Endothelial cell of umbilical vein (primary cell): Measurements from ENCODE around the gene GFI1B. TPM values are rescaled to one million over a fixed set of nuclear protein-coding genes. Genes with fewer than 3 reads are reported as not detected.
"Not testable (repeated sequence)": the region's sequence is repeated elsewhere in the genome, so short reads cannot be mapped to it uniquely, and the experiment has no call there.

ENCODE experiments used
- BruUV-seq: library from RNA; stranded (reverse); fragments of 400-500 nt; replicated peaks from 2 replicates; lab custom pipeline; 2021; lab: Mats Ljungman, UMichigan
- CTCF ChIA-PET: fragments of 300-600, 350-600 bp; sonication (Branson Sonifier 250); formaldehyde crosslinking; loops from one replicate; lab custom pipeline; 2021; ENCODE audit warnings: antibody characterized with exemption, inconsistent platforms; lab: Charles Lee
- POLR2A ChIA-PET: fragments of 300-600, 350-600 bp; sonication (Branson Sonifier 250); formaldehyde crosslinking; loops from one replicate; lab custom pipeline; 2021; ENCODE audit warnings: antibody characterized with exemption, inconsistent platforms; lab: Charles Lee
- DNase-seq: peaks from one replicate; pipeline ENCODE4 v3.0.0-alpha.2; 2011; ENCODE audit warnings: low read depth, low spot score
- FAIRE-seq: peaks from 2 replicates; lab custom pipeline; 2011; peaks lifted over from hg19 to GRCh38; lab: Jason Lieb, UNC
- H2AFZ ChIP-seq: 2 replicates; pipeline ENCODE4 v1.6.0; 2012; ENCODE audit warnings: low read depth, low read length, control low read depth, inconsistent platforms
- H3K27ac ChIP-seq: 2 replicates; pipeline ENCODE4 v1.5.1; 2011; ENCODE audit warnings: low read depth, mild to moderate bottlenecking, control low read depth, low read length, moderate library complexity; ENCODE audit not compliant: insufficient read depth
- H3K27me3 ChIP-seq, 2 experiments: 2 replicates each; pipeline versions ENCODE4 v1.6.0 to v1.6.1; 2011; ENCODE audit warnings: low read length in 2 of 2, mixed read lengths in 1 of 2; ENCODE audit not compliant: control insufficient read depth in 2 of 2, insufficient read depth in 2 of 2
- H3K36me3 ChIP-seq, 2 experiments: 2 replicates in 1 of 2; 3 replicates in 1 of 2; pipeline ENCODE4 v1.5.1; 2011; ENCODE audit warnings: low read length in 2 of 2, mild to moderate bottlenecking in 1 of 2, moderate library complexity in 1 of 2; ENCODE audit not compliant: control insufficient read depth in 2 of 2, insufficient read depth in 2 of 2; ENCODE audit errors: extremely low read depth in 1 of 2
- H3K4me1 ChIP-seq: 3 replicates; pipeline ENCODE4 v1.5.1; 2011; ENCODE audit warnings: mild to moderate bottlenecking, low read length; ENCODE audit not compliant: control insufficient read depth, insufficient read depth; ENCODE audit errors: extremely low read depth
- H3K4me2 ChIP-seq: 2 replicates; pipeline ENCODE4 v1.6.1; 2011; ENCODE audit warnings: low read length, control low read depth, mixed read lengths; ENCODE audit not compliant: insufficient read depth
- H3K4me3 ChIP-seq, 3 experiments: fragments of 200-600 bp in 1 of 3; sonication (generic), shearing (Covaris generic) in 1 of 3; replicated peaks in 1 of 3; 2 replicates each; pipeline ENCODE4 v1.5.1; 2011 to 2016; ENCODE audit warnings: control low read depth in 3 of 3, low read length in 3 of 3, mild to moderate bottlenecking in 2 of 3, inconsistent platforms in 1 of 3, low read depth in 1 of 3, moderate library complexity in 1 of 3; ENCODE audit not compliant: insufficient read depth in 1 of 3
- H3K79me2 ChIP-seq: 2 replicates; pipeline ENCODE4 v1.6.0; 2012; ENCODE audit warnings: low read length, inconsistent platforms; ENCODE audit not compliant: control insufficient read depth, insufficient read depth
- H3K9ac ChIP-seq: replicated peaks from 2 replicates; pipeline ENCODE3; 2011; ENCODE audit warnings: low read length, control low read depth; ENCODE audit not compliant: insufficient read depth; ENCODE audit errors: extremely low read depth
- H3K9me1 ChIP-seq: replicated peaks from 3 replicates; pipeline ENCODE4 v1.6.0; 2011; ENCODE audit warnings: mild to moderate bottlenecking, low read length; ENCODE audit not compliant: control insufficient read depth, insufficient read depth; ENCODE audit errors: extremely low read depth
- H3K9me3 ChIP-seq: replicated peaks from 2 replicates; pipeline ENCODE4 v1.5.1; 2012; ENCODE audit warnings: low read length, inconsistent platforms; ENCODE audit not compliant: control insufficient read depth, insufficient read depth
- H4K20me1 ChIP-seq: replicated peaks from 2 replicates; pipeline ENCODE3; 2011; ENCODE audit warnings: mild to moderate bottlenecking, low read length; ENCODE audit not compliant: control insufficient read depth, insufficient read depth; ENCODE audit errors: extremely low read depth
- dilution Hi-C: fragments of 300-500 bp; cut with MboI; formaldehyde crosslinking; loops from one replicate; pipeline ENCODE4 v1.15.0; 2019; ENCODE audit warnings: low sequenced_read_pairs; ENCODE audit not compliant: extremely low pct_ligation_motif_present
- intact Hi-C: fragments of 100-400 bp; cut with micrococcal nuclease; formaldehyde crosslinking; loops from one replicate; pipeline ENCODE4 v1.10.0; 2022
- polyA plus RNA-seq, 4 experiments: library from polyadenylated mRNA; depleted of rRNA in 3 of 4; stranded (reverse) in 3 of 4; unstranded in 1 of 4; fragments of >200 nt; gene quantifications; 2 replicates each; pipeline versions ENCODE4 v1.2.1 to v1.2.3, GENCODE V29; 2011 to 2012; ENCODE audit warnings: missing spikeins in 1 of 4
- total RNA-seq: library from RNA; stranded (reverse); gene quantifications from 2 replicates; pipeline ENCODE4 v1.2.3, GENCODE V29; 2021
- TF ChIP-seq, protein P1 (sequence below), 2 donors: IDR thresholded peaks; 1 replicate in 1 of 2; 2 replicates in 1 of 2; pipeline ENCODE4 v1.5.1; 2011; ENCODE audit warnings: low read length in 2 of 2, mild to moderate bottlenecking in 2 of 2, moderate library complexity in 2 of 2, control low read depth in 1 of 2, inconsistent platforms in 1 of 2, low read depth in 1 of 2; ENCODE audit not compliant: insufficient read depth in 1 of 2; ENCODE audit errors: extremely low read depth in 1 of 2

Gene GFI1B
- total and polyA plus RNA-seq, 2 donors (not counting 3 experiments of a cell fraction or from before 2014, with no cell fraction given): 0.04 TPM; not detected in 1

DNA sequence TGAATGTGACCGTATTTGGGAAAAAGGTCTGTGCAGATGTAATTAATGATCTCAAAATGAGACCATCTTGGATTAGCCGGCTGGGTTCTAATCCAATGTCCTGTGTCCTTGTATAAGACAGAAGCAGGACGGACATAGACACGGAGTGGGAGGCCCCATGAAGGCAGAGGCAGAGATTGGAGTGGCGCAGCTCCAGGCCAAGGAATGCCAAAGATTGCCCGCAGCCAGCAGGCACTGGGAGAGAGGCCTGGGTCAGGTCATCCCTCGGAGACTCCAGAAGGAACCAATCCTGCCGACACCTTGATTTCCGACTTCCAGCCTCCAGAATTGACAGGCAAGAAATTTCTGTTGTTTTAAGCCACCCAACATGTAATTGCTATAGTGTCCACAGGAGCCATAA lies 13.0 kb upstream of the GFI1B start:
- H3K4me1 ChIP-seq: no peaks in the 10 kb centered on the region
- H3K4me3 ChIP-seq: no peak overlapping the region
- CTCF ChIA-PET: no interaction called here
- H3K27ac ChIP-seq: no peak overlapping the region
- DNase-seq (no peak), FAIRE-seq (no peak)
- no peaks in the 10 kb centered on the region for H3K36me3 ChIP-seq
- no TSS peak for BruUV-seq
- no peaks in the 10 kb centered on the region for H3K9me3 ChIP-seq
- no peaks in the 10 kb centered on the region for H3K79me2 ChIP-seq
- dilution Hi-C loops (no loop called here), intact Hi-C loops (no loop called here)
- TF ChIP-seq, protein P1, sequence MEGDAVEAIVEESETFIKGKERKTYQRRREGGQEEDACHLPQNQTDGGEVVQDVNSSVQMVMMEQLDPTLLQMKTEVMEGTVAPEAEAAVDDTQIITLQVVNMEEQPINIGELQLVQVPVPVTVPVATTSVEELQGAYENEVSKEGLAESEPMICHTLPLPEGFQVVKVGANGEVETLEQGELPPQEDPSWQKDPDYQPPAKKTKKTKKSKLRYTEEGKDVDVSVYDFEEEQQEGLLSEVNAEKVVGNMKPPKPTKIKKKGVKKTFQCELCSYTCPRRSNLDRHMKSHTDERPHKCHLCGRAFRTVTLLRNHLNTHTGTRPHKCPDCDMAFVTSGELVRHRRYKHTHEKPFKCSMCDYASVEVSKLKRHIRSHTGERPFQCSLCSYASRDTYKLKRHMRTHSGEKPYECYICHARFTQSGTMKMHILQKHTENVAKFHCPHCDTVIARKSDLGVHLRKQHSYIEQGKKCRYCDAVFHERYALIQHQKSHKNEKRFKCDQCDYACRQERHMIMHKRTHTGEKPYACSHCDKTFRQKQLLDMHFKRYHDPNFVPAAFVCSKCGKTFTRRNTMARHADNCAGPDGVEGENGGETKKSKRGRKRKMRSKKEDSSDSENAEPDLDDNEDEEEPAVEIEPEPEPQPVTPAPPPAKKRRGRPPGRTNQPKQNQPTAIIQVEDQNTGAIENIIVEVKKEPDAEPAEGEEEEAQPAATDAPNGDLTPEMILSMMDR (IDR thresholded peaks at IDR 0.05; ENCODE audit: extremely low read depth in 1 of 2, insufficient read depth in 1 of 2, low read depth in 1 of 2, low read length in 2 of 2): no peak
- POLR2A ChIA-PET: no interaction called here
- H3K4me2 ChIP-seq: no peak overlapping the region
- H3K9ac ChIP-seq: no peak overlapping the region
- H3K27me3 ChIP-seq: peaks cover 2 to 3% of the 10 kb centered on the region in 2 experiments
- no peak overlapping the region for H2AFZ ChIP-seq
- H3K9me1 ChIP-seq: no peaks in the 10 kb centered on the region
- H4K20me1 ChIP-seq: no peaks in the 10 kb centered on the region

DNA sequence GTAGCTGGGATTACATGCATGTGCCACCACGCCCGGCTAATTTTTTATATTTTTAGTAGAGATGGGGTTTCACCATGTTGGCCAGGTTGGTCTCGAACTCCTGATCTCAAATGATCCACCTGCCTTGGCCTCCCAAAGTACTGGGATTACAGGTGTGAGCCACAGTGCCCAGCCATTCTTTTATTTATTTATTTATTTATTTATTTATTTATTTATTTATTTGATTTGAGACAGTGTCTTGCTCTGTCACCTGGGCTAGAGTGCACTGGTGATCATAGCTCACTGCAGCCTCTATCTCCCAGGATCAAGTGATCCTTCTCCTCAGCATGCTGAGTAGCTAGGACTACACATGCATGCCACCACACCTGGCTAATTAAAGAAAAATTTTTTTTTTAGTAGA lies 10.6 kb upstream of the GFI1B start:
- H3K4me3 ChIP-seq, H3K79me2 ChIP-seq, CTCF ChIA-PET, H4K20me1 ChIP-seq, H3K4me2 ChIP-seq, BruUV-seq, intact Hi-C loops, H3K36me3 ChIP-seq, DNase-seq, H3K9me3 ChIP-seq, H3K27me3 ChIP-seq, H2AFZ ChIP-seq, POLR2A ChIA-PET, FAIRE-seq, dilution Hi-C loops, H3K27ac ChIP-seq, H3K9ac ChIP-seq, H3K9me1 ChIP-seq, H3K4me1 ChIP-seq: not testable (repeated sequence)
